COLO668 (cell line): ENCODE measurements around the gene FGF14.
A peak's percentile ranks its signal among the peaks of the same experiment; 100 is the strongest.
"Not testable (repeated sequence)": the region's sequence is repeated elsewhere in the genome, so short reads cannot be mapped to it uniquely, and the experiment has no call there.

Experiments
- DNase-seq: peaks from one replicate; lab custom pipeline; 2025; ENCODE audit not compliant: unreplicated experiment; lab: John Stamatoyannopoulos, UW

Gene FGF14

GRCh38 chr13:101881593-101881992, 520.3 kb downstream of the FGF14 start:
- no peak for DNase-seq

GRCh38 chr13:101880581-101880980, 521.3 kb downstream of the FGF14 start:
- no peak for DNase-seq

DNA sequence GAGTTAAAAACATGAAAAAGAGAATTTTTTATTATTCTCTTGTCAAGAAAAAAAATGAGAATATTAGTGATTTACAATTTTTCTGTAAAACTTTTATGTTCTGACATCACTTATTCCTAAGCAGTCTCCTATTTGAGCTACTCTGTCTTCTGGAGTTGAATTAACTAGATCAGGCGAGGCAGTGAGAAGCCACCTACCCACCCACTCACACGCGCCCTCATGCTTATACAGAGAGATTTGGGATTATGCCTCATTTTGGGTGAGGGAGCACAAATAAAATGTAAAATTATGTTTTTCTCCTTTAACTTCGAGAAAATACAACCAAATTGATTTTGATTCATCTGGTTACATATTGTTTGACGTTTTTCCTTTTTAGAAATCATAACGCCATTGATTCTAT, 524.9 kb downstream of the FGF14 start:
- no peak for DNase-seq

DNA sequence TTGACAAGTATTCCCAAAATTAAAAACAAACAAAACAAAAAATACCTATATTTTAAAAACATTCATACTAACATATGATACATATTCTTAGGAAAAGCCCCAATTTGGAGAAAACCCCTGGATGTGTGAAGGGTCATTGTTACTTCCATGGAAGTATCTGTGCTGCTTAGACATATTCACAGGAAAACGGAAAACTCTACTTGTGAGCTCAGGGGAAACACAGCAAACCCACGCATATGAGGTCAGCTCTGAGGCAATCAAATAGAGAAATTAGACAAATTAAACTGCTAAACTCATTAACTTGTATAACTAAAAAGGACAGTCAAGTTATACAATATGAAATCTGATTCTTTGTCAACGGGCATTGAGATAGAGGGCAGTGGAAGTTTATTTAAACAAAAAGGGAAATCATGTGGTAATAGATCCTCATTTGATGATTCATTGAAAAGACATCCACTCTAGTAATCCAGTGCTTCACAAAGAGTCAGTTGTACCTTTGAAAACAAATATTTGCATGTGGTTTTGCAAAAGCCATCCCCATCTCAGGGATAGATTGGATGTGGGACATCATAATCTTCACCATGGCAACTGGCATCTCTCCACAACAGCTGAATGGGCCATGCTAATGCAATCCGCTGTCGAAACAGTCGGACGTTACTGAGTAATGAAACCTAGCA, 526.0 kb downstream of the FGF14 start:
- peak; percentile 90 for DNase-seq

DNA sequence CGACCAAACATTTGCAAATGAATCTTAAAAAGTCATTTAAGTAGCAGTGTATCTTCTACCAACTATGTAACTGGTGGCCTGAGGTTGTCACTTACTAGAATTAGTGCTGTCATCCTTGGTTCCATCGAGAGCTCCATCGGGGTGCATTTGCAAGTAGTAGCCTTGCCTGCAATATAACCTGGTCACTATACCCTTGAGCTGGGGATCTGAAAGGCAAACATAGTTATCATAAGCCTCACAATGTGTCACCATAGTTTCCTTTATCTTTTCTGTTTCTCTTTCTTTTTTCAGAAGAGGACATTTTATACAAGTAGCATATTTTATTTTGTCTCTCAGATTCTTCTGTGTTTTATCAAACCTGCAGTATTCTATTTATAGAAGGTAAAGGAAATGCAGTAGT, 526.8 kb downstream of the FGF14 start:
- DNase-seq, result no peak

DNA sequence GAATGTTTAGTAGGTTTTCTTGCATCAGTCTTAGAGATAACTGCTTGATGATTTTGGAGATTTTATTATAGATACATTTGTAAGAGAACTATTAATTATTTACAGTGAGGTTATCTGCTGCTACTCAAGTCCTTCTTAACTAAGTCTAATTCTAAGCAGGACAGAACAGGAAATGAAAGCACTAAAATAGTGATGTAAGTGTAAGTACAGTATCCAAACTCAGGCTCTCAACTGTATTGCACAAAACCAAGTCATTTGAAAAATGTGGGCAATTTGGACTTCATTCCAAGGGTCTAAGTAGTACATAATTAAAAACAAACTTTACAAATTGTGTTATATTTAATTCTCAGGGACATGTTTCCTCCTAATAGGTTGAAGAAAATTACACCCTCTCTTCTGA, 532.3 kb downstream of the FGF14 start:
- DNase-seq, result no peak

GRCh38 chr13:101868585-101869469, 533.0 kb downstream of the FGF14 start:
- peak; percentile 57 for DNase-seq

GRCh38 chr13:101866889-101867581, 534.8 kb downstream of the FGF14 start:
- DNase-seq, result no peak

- DNase-seq, result no peak
Measured at GRCh38 chr13:101858860-101859259, 543.0 kb downstream of the FGF14 start.

GRCh38 chr13:101846701-101847100, 555.1 kb downstream of the FGF14 start:
- DNase-seq, result no peak

GRCh38 chr13:101846249-101846648, 555.6 kb downstream of the FGF14 start:
- DNase-seq, result no peak

GRCh38 chr13:101845245-101846020, 556.4 kb downstream of the FGF14 start:
- no peak for DNase-seq

DNA sequence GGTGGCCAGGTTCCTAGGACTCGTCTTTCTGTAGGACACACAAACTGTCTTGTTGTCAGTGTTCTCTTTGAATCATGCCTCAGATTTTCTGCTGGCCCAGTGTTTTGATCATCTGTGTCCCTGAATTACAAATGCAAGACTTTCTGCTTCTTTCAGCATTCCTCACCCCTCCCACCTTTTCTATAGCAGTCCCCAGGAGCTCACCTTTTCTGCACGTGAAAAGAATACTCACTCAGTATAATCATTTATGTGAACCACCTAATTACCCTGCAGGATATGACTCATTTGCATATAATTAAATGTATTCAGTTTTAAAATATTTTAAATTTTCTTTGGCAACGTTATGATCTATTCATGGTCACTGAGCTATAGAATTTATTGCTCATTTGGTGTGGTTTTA, 560.1 kb downstream of the FGF14 start:
- no peak for DNase-seq

GRCh38 chr13:101838323-101838722, 563.5 kb downstream of the FGF14 start:
- no peak for DNase-seq

DNA sequence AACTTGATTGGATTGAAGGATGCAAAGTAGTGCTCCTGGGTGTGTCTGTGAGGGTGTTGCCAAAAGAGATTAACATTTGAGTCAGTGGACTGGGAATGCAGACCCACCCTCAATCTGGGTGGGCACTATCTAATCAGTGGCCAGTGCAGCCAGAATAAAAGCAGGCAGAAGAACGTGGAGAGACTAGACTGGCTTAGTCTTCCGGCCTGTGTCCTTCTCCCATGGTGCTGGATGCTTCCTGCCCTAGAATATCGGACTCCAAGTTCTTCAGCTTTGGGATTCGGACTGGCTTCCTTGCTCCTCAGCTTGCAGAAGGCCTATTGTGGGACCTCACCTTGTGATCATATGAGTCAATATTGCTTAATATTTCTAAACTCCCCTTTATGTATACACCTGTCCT, 564.1 kb downstream of the FGF14 start:
- DNase-seq, result not testable (repeated sequence)

- DNase-seq, result no peak
Measured at GRCh38 chr13:101837288-101837687, 564.6 kb downstream of the FGF14 start.

- no peak for DNase-seq
Measured at GRCh38 chr13:101835920-101836319, 565.9 kb downstream of the FGF14 start.

DNA sequence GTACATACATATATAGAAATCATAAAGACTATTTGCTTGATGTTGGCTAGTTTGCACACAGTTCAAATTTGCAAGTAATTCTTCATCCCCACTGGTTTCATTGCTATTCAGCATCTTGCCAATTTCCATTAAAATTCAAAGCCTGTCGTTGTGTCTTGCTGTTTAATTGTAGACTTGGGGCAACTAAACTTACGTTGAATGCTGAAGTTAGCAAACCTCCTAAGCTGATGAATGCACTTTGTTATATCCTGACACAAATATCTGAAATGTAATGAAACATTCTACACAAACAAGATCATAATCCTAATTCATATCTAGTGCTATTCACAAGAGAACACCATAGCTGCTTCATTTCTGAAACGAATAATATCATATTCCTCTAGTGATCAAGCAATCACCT, 568.2 kb downstream of the FGF14 start:
- no peak for DNase-seq

DNA sequence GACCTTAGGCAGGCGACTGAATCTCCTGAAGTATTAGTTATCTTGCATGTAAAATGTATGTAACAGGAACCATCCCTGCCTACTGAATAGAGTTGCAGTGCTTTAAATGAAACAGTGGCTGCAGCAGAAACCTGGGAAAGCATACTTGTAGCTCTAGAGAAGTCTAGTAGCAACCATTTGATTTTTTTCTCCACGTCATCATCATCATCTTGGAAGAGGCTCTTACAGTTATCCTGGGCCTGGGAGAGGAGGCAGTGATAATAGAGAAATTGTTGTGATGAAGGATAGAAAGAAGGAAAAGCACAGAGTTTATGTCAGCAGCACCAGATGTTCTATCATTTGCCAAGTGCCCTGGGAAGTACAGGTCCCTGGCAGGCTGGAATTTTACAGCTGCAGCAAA, 571.8 kb downstream of the FGF14 start:
- no peak for DNase-seq

DNA sequence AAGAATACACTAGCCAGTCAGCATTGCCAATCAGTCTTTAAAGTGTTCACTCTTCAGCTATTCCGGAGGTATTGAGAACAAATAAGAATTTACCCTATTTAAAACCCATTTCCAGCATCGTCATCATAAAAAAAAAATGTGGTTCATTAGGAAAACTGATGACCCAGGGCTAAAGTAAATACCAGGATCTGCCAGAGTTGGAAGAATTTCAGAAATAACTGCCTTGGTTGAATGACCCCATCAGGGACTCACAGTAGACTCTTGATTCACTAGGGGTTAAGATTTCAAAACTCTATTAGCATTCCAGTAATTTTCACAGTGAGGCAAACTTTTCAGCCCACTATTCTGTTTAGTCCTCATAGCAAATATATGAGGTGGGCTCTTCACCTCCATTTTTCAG, 572.4 kb downstream of the FGF14 start:
- DNase-seq, result no peak

GRCh38 chr13:101828119-101828518, 573.7 kb downstream of the FGF14 start:
- DNase-seq, result no peak
